Measurements from ENCODE around the gene UPF2.

Gene UPF2

GRCh38 chr10:11876324-11876723 lies 166.3 kb downstream of the UPF2 start:
- DNase-seq, result no peak
- TF ChIP-seq POLR2A (IDR thresholded peaks at IDR 0.05; ENCODE audit: low read length), result no peak
- TF ChIP-seq GATA1 (IDR thresholded peaks at IDR 0.05; ENCODE audit: low read depth, low read length), result no peak

- peak; percentile 78 to 79 for DNase-seq
- TF ChIP-seq GATA1 (IDR thresholded peaks at IDR 0.05; ENCODE audit: low read depth, low read length) (no peak), POLR2A (IDR thresholded peaks at IDR 0.05; ENCODE audit: low read length) (no peak)
These were observed 166.9 kb downstream of the UPF2 start for GRCh38 chr10:11875494-11876281.

GRCh38 chr10:11874568-11875493 lies 167.8 kb downstream of the UPF2 start:
- TF ChIP-seq GATA1 (IDR thresholded peaks at IDR 0.05; ENCODE audit: low read depth, low read length) (no peak), POLR2A (IDR thresholded peaks at IDR 0.05; ENCODE audit: low read length) (no peak)
- DNase-seq, result peak; percentile 89 to 93

- DNase-seq, result peak in 1 of 2 experiments; percentile 19
These were observed 171.1 kb downstream of the UPF2 start for GRCh38 chr10:11871466-11871865.

GRCh38 chr10:11870900-11871400 lies 171.7 kb downstream of the UPF2 start:
- no peak for DNase-seq
- TF ChIP-seq GATA1 (IDR thresholded peaks at IDR 0.05; ENCODE audit: low read depth, low read length), result no peak
- TF ChIP-seq POLR2A (IDR thresholded peaks at IDR 0.05; ENCODE audit: low read length), result no peak

More at GRCh38 chr10:11871466-11871865, 171.1 kb downstream of the UPF2 start:
- no peak for TF ChIP-seq GATA1 (IDR thresholded peaks at IDR 0.05; ENCODE audit: low read depth, low read length)
- no peak for TF ChIP-seq POLR2A (IDR thresholded peaks at IDR 0.05; ENCODE audit: low read length)

- TF ChIP-seq GATA1 (IDR thresholded peaks at IDR 0.05; ENCODE audit: low read depth, low read length) (no peak), POLR2A (IDR thresholded peaks at IDR 0.05; ENCODE audit: low read length) (no peak)
These were observed 172.2 kb downstream of the UPF2 start for GRCh38 chr10:11870461-11870780.

More at GRCh38 chr10:11870461-11870780, 172.2 kb downstream of the UPF2 start:
- DNase-seq, result no peak
